NCI-H526 treated with DMSO at 0.1 percent for 48 hours (cell line): ENCODE data around the gene TBC1D8.

Source experiments
- DNase-seq: peaks from one replicate; lab custom pipeline; 2025; lab: John Stamatoyannopoulos, UW

Gene TBC1D8

GRCh38 chr2:100997509-100998234 is 153.5 kb downstream of the TBC1D8 start:
- DNase-seq, result no peak

- no peak for DNase-seq
Measured at GRCh38 chr2:100995309-100996075, 155.7 kb downstream of the TBC1D8 start.

- no peak for DNase-seq
Measured at GRCh38 chr2:100993294-100993693, 157.9 kb downstream of the TBC1D8 start.

- DNase-seq, result no peak
Measured at GRCh38 chr2:100992262-100992661, 158.9 kb downstream of the TBC1D8 start.

- DNase-seq, result no peak
Measured at GRCh38 chr2:100991404-100991773, 159.8 kb downstream of the TBC1D8 start.

GRCh38 chr2:100990650-100991403 is 160.4 kb downstream of the TBC1D8 start:
- DNase-seq, result no peak

- DNase-seq, result no peak
Measured at GRCh38 chr2:100990166-100990565, 161.0 kb downstream of the TBC1D8 start.

- DNase-seq, result no peak
Measured at GRCh38 chr2:100989666-100990065, 161.5 kb downstream of the TBC1D8 start.

GRCh38 chr2:100988630-100989417 is 162.4 kb downstream of the TBC1D8 start:
- DNase-seq, result no peak

- DNase-seq, result no peak
Measured at GRCh38 chr2:100987974-100988373, 163.2 kb downstream of the TBC1D8 start.

- no peak for DNase-seq
Measured at GRCh38 chr2:100987536-100987935, 163.6 kb downstream of the TBC1D8 start.

- no peak for DNase-seq
Measured at GRCh38 chr2:100986157-100986556, 165.0 kb downstream of the TBC1D8 start.

GRCh38 chr2:100984892-100985307 is 166.3 kb downstream of the TBC1D8 start:
- DNase-seq, result peak; percentile 38

GRCh38 chr2:100983684-100984310 is 167.4 kb downstream of the TBC1D8 start:
- no peak for DNase-seq

GRCh38 chr2:100983201-100983600 is 168.0 kb downstream of the TBC1D8 start:
- no peak for DNase-seq

- no peak for DNase-seq
Measured at GRCh38 chr2:100982431-100982861, 168.7 kb downstream of the TBC1D8 start.

- DNase-seq, result no peak
Measured at GRCh38 chr2:100981011-100981410, 170.2 kb downstream of the TBC1D8 start.

GRCh38 chr2:100980046-100980445 is 171.1 kb downstream of the TBC1D8 start:
- DNase-seq, result no peak

GRCh38 chr2:100978582-100979191 is 172.5 kb downstream of the TBC1D8 start:
- DNase-seq, result no peak

GRCh38 chr2:100977511-100977910 is 173.7 kb downstream of the TBC1D8 start:
- no peak for DNase-seq
